ENCODE results near the gene TIAM2. TPM values are rescaled to one million over a fixed set of nuclear protein-coding genes. Genes with fewer than 3 reads are reported as not detected.
"Not testable (repeated sequence)": the region's sequence is repeated elsewhere in the genome, so short reads cannot be mapped to it uniquely, and the experiment has no call there.

TIAM2 gene
- total RNA-seq, 1 donor, result 8.9 TPM

DNA sequence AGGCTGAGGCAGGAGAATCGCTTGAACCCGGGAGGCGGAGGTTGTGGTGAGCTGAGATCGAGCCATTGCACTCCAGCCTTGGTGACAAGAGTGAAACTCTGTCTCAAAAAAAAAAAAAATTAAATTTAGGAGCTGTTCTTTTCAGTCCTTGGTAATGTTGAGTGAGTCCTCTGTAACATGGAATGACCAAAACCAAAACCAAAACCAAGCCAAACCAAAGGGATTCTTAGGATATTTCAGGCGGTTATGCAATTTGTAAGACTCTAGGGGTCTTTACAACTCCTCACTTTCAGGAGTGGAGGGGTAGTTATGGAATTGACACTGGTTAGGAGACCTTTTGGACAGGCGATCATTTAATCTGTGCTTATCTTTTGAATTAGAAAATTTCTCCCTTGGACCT, 15.8 kb downstream of the TIAM2 start:
- no peak overlapping the region for H3K4me3 ChIP-seq (ENCODE audit: low read depth, low read length)
- TF ChIP-seq, protein P1, sequence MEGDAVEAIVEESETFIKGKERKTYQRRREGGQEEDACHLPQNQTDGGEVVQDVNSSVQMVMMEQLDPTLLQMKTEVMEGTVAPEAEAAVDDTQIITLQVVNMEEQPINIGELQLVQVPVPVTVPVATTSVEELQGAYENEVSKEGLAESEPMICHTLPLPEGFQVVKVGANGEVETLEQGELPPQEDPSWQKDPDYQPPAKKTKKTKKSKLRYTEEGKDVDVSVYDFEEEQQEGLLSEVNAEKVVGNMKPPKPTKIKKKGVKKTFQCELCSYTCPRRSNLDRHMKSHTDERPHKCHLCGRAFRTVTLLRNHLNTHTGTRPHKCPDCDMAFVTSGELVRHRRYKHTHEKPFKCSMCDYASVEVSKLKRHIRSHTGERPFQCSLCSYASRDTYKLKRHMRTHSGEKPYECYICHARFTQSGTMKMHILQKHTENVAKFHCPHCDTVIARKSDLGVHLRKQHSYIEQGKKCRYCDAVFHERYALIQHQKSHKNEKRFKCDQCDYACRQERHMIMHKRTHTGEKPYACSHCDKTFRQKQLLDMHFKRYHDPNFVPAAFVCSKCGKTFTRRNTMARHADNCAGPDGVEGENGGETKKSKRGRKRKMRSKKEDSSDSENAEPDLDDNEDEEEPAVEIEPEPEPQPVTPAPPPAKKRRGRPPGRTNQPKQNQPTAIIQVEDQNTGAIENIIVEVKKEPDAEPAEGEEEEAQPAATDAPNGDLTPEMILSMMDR (IDR thresholded peaks at IDR 0.05; ENCODE audit: insufficient read depth, low read length), result no peak
- DNase-seq (ENCODE audit: low read depth), result no peak

DNA sequence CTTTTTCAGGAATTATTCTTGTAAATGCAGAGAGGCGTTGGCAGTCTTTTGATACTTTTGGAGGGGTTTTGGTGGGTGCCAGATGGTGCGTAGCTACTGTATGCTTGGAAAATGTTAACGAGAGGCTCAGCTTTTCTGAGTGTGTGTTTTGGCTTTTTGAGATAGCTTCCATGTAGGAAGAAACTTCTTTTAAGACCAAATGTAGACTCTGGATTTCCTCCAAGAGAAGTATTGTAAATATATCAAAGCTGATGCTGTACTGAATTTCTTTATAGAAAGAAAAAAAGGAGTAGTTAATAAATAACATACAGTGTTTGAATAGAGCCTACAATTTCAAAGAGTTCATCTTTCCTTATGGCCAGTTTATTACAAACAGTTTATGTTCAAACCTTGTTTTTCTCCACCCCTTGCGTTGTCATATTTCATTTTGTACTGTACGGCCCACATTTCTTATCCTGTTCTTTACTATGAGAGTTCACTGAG, 16.7 kb downstream of the TIAM2 start:
- TF ChIP-seq, protein P1 (IDR thresholded peaks at IDR 0.05; ENCODE audit: insufficient read depth, low read length), result no peak
- no peak for DNase-seq (ENCODE audit: low read depth)
- no peak overlapping the region for H3K4me3 ChIP-seq (ENCODE audit: low read depth, low read length)

DNA sequence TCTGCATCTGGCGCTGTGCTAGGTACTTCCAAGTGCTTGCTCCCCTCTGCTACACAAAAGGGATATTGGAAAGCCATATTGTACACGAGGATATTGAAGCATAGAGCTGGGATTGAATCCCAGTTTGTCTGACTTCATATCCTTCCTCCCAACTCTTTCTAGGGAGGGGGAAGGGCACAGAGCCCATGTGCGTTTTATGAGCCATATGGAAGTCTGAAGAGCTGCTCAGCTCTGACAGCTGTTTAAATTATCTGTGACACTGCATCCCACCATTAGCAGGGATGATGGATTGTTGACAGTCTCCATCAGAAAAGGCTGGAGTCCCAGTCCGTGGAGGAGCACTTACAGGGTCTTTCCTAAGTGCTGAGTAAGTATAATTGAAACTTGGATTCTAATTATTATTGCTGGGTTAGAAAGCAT, 18.4 kb downstream of the TIAM2 start:
- no peak overlapping the region for H3K4me3 ChIP-seq (ENCODE audit: low read depth, low read length)
- no peak for DNase-seq (ENCODE audit: low read depth)
- TF ChIP-seq, protein P1 (IDR thresholded peaks at IDR 0.05; ENCODE audit: insufficient read depth, low read length), result no peak

DNA sequence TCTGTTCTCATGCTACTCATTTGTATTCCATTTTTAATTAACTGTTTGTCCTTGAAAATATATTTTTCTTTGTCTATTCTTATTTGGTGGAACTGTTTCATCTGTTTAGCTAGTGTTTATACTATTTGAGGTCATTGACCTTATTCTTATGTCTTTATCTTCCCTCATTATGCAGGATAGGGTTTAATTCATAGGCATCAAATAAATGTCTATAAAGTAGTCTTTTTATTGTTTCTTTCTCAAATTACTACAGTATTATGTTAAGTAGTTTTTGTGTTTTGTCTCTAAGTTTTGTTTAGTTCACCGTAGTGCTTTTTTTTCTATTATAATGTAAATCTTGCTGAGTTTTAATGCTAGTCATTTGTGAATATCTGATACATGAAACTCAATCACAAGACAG, 19.0 kb downstream of the TIAM2 start:
- H3K4me3 ChIP-seq (ENCODE audit: low read depth, low read length), result no peak overlapping the region
- no peak for DNase-seq (ENCODE audit: low read depth)
- TF ChIP-seq, protein P1 (IDR thresholded peaks at IDR 0.05; ENCODE audit: insufficient read depth, low read length), result no peak

DNA sequence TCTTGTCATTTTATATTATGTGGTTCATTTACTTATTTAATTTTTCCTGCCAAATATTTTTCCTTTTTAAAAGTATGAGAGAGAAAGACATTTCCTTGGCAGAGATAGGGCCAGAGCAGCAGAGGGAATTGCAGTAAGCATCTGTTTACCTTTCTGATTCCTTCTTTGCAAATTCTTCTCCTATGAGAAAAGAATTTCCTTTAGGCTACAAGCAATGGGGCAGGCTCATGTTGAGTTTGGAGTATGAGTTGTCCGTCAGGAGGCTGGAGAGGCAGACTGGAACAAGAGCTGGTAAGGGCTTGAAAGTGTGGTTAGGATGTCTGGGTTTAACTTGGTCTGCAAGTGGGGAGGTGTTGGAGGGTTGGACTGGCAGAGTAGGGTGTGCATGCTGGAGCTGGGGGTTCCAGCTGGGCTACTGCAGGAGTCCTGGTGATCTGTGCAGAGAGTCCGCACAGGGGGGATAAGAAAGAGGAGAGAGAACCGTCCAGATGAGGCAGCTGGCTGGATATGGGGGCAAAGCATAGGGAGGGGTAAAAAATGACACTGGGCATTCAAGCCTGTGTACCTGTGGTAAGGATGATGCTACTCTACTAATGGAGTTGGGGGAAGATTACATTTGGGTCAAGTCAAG, 19.7 kb downstream of the TIAM2 start:
- TF ChIP-seq, protein P1 (IDR thresholded peaks at IDR 0.05; ENCODE audit: insufficient read depth, low read length), result no peak
- H3K4me3 ChIP-seq (ENCODE audit: low read depth, low read length), result no peak overlapping the region
- DNase-seq (ENCODE audit: low read depth), result peak; percentile 47

DNA sequence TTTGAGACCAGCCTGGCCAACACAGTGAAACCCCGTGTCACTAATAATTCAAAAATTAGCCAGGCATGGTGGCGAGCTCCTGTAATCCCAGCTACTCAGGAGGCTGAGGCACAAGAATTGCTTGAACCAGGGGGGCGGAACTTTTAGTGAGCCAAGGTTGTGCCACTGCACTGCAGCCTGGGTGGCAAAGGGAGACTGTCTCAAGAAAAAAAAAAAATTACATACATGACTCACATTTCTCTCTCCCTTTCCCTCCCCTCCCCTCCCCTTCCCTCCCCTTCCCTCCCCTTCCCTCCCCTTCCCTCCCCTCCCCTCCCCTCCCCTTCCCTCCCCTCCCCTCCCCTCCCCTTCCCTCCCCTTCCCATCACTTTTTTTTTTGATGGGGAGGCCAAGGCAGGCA, 23.3 kb downstream of the TIAM2 start:
- not testable (repeated sequence) for H3K4me3 ChIP-seq (ENCODE audit: low read depth, low read length); DNase-seq (ENCODE audit: low read depth)

DNA sequence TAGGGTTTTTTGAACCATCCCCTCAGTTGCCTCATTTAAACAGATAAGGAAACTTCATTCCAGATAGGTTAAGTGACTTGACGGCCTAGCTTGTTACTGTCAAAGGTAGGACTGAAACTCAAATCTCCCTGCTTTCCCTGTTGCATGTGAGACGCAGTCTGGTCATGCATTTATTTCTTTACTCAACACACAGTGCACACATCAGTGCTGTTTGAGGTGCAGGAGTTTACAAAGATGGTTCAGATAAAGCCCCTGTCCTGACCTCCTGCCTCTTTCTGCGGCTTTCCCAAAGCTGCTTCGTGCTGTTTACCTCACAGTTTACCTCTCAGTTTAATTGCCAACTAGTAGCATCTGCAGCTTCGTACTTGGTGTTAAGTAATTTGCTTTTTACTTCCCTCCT, 26.6 kb downstream of the TIAM2 start:
- no peak overlapping the region for H3K4me3 ChIP-seq (ENCODE audit: low read depth, low read length)
- TF ChIP-seq, protein P1 (IDR thresholded peaks at IDR 0.05; ENCODE audit: insufficient read depth, low read length), result no peak
- DNase-seq (ENCODE audit: low read depth), result no peak
